H1 (cell line): Measurements from ENCODE around the gene SYNGR4. TPM values are rescaled to one million over a fixed set of nuclear protein-coding genes. Genes with fewer than 3 reads are reported as not detected.

ENCODE experiments used
- CTCF ChIA-PET: fragments of 300-600 bp; sonication (Branson Sonifier 250); formaldehyde crosslinking; loops from one replicate; lab custom pipeline; 2021; ENCODE audit not compliant: partially characterized antibody; lab: Charles Lee
- POLR2A ChIA-PET: fragments of 300-600 bp; sonication (Branson Sonifier 250); formaldehyde crosslinking; loops from one replicate; lab custom pipeline; 2021; ENCODE audit warnings: inconsistent platforms; ENCODE audit not compliant: partially characterized antibody; lab: Charles Lee
- DNase-seq, 2 experiments: peaks; one replicate each; pipeline versions ENCODE4 v3.0.0 to v3.0.0-alpha.2; 2010 to 2022; ENCODE audit warnings: low spot score in 2 of 2, low read depth in 1 of 2, mixed read lengths in 1 of 2
- FAIRE-seq: peaks from 2 replicates; lab custom pipeline; 2011; peaks lifted over from hg19 to GRCh38; lab: Jason Lieb, UNC
- H2AFZ ChIP-seq: 2 replicates; pipeline ENCODE4 v1.8.1; 2012; ENCODE audit warnings: low read length, inconsistent platforms
- H2AK5ac ChIP-seq: 2 replicates; pipeline ENCODE4 v1.6.1; 2013; ENCODE audit warnings: low read depth, low read length
- H2BK120ac ChIP-seq: replicated peaks from 2 replicates; pipeline ENCODE3; 2013; ENCODE audit warnings: low read depth, low read length, inconsistent platforms
- H2BK12ac ChIP-seq: 2 replicates; pipeline ENCODE4 v1.6.1; 2013; ENCODE audit warnings: low read depth, low read length
- H2BK15ac ChIP-seq: 2 replicates; pipeline ENCODE4 v1.6.1; 2013; ENCODE audit warnings: low read length
- H2BK20ac ChIP-seq: 2 replicates; pipeline ENCODE4 v1.6.1; 2013; ENCODE audit warnings: low read length
- H2BK5ac ChIP-seq: 2 replicates; pipeline ENCODE4 v1.6.1; 2013; ENCODE audit warnings: low read depth, low read length
- H3K14ac ChIP-seq: 2 replicates; pipeline ENCODE4 v1.6.1; 2013; ENCODE audit warnings: inconsistent platforms; ENCODE audit not compliant: insufficient read length
- H3K18ac ChIP-seq: 2 replicates; pipeline ENCODE4 v1.6.1; 2013; ENCODE audit warnings: low read length; ENCODE audit errors: extremely low read depth
- H3K23ac ChIP-seq: 2 replicates; pipeline ENCODE4 v1.6.1; 2013; ENCODE audit warnings: inconsistent platforms; ENCODE audit not compliant: insufficient read length
- H3K23me2 ChIP-seq: 2 replicates; pipeline ENCODE4 v1.6.1; 2013; ENCODE audit warnings: low read depth, low read length
- H3K27ac ChIP-seq: 2 replicates; pipeline ENCODE4 v1.6.1; 2011; ENCODE audit warnings: low read depth, low read length, inconsistent platforms
- H3K27me3 ChIP-seq, 4 experiments: replicated peaks in 1 of 4; 1 replicate in 1 of 4; 2 replicates in 3 of 4; pipeline versions ENCODE4 v1.6.1 to v1.8.1; 2011 to 2013; ENCODE audit warnings: low read length in 3 of 4, mild to moderate bottlenecking in 3 of 4, inconsistent platforms in 2 of 4, mixed read lengths in 2 of 4, moderate library complexity in 1 of 4; ENCODE audit not compliant: control insufficient read depth in 3 of 4, insufficient read depth in 3 of 4; ENCODE audit errors: extremely low read depth in 1 of 4
- H3K36me3 ChIP-seq, 4 experiments: 2 replicates each; pipeline versions ENCODE4 v1.6.1 to v1.8.1; 2011 to 2013; ENCODE audit warnings: mild to moderate bottlenecking in 4 of 4, low read length in 3 of 4, moderate library complexity in 2 of 4, control low read depth in 1 of 4, inconsistent platforms in 1 of 4; ENCODE audit not compliant: insufficient read depth in 4 of 4, control insufficient read depth in 2 of 4
- H3K4ac ChIP-seq: replicated peaks from 2 replicates; pipeline ENCODE3; 2013; ENCODE audit warnings: low read length, low read depth, mixed read lengths, inconsistent platforms; ENCODE audit not compliant: insufficient read length
- H3K4me1 ChIP-seq, 4 experiments: replicated peaks in 1 of 4; 1 replicate in 1 of 4; 2 replicates in 3 of 4; pipeline versions ENCODE4 v1.6.1 to v1.8.1; 2011 to 2013; ENCODE audit warnings: low read length in 3 of 4, inconsistent platforms in 2 of 4, mixed read lengths in 1 of 4; ENCODE audit not compliant: insufficient read depth in 4 of 4, control insufficient read depth in 3 of 4
- H3K4me2 ChIP-seq, 2 experiments: 2 replicates each; pipeline versions ENCODE4 v1.6.1 to v1.8.1; 2011 to 2013; ENCODE audit warnings: low read depth in 2 of 2, low read length in 2 of 2, control low read depth in 1 of 2, inconsistent platforms in 1 of 2, mild to moderate bottlenecking in 1 of 2; ENCODE audit not compliant: insufficient read depth in 1 of 2
- H3K4me3 ChIP-seq, 4 experiments: fragments of 200-600, 300-600 bp in 1 of 4; sonication (generic), shearing (Covaris generic), sonication (Bioruptor Twin) in 1 of 4; 2 replicates each; pipeline versions ENCODE4 v1.5.1 to v1.8.1; 2011 to 2016; ENCODE audit warnings: low read length in 4 of 4, low read depth in 3 of 4, control low read depth in 2 of 4, inconsistent platforms in 2 of 4, mild to moderate bottlenecking in 2 of 4, mixed read lengths in 1 of 4, moderate library complexity in 1 of 4; ENCODE audit not compliant: insufficient read depth in 2 of 4; ENCODE audit errors: extremely low read depth in 1 of 4
- H3K56ac ChIP-seq: replicated peaks from 2 replicates; pipeline ENCODE3; 2013; ENCODE audit warnings: low read depth, mild to moderate bottlenecking, mixed read lengths, low read length, inconsistent platforms; ENCODE audit not compliant: insufficient read length
- H3K79me1 ChIP-seq: 2 replicates; pipeline ENCODE4 v1.6.1; 2013; ENCODE audit warnings: low read depth, low read length, control low read depth
- H3K79me2 ChIP-seq, 2 experiments: 2 replicates each; pipeline versions ENCODE4 v1.6.1 to v1.8.1; 2012 to 2013; ENCODE audit warnings: low read length in 2 of 2, mild to moderate bottlenecking in 2 of 2, inconsistent platforms in 1 of 2; ENCODE audit not compliant: insufficient read depth in 2 of 2, control insufficient read depth in 1 of 2
- H3K9ac ChIP-seq, 4 experiments: replicated peaks in 1 of 4; 1 replicate in 1 of 4; 2 replicates in 3 of 4; pipeline versions ENCODE4 v1.6.1 to v1.8.1; 2011 to 2013; ENCODE audit warnings: low read depth in 3 of 4, low read length in 3 of 4, control low read depth in 2 of 4, mild to moderate bottlenecking in 2 of 4, moderate library complexity in 2 of 4, inconsistent platforms in 1 of 4; ENCODE audit errors: extremely low read depth in 1 of 4
- H3K9me3 ChIP-seq, 2 experiments: 2 replicates each; pipeline versions ENCODE4 v1.6.1 to v1.8.1; 2012 to 2013; ENCODE audit warnings: mild to moderate bottlenecking in 2 of 2, moderate library complexity in 2 of 2, control low read depth in 1 of 2, inconsistent platforms in 1 of 2, low read depth in 1 of 2, low read length in 1 of 2, mixed read lengths in 1 of 2; ENCODE audit not compliant: insufficient read depth in 2 of 2
- H4K20me1 ChIP-seq, 2 experiments: replicated peaks in 1 of 2; 2 replicates each; pipeline versions ENCODE3 to v1.8.1; 2011 to 2013; ENCODE audit warnings: inconsistent platforms in 2 of 2, low read length in 2 of 2, mild to moderate bottlenecking in 1 of 2; ENCODE audit not compliant: insufficient read depth in 2 of 2, control insufficient read depth in 1 of 2
- H4K5ac ChIP-seq: 2 replicates; pipeline ENCODE4 v1.6.1; 2013; ENCODE audit warnings: low read length, low read depth, mixed read lengths, inconsistent platforms; ENCODE audit not compliant: insufficient read length
- H4K8ac ChIP-seq: 2 replicates; pipeline ENCODE4 v1.8.0; 2013; ENCODE audit warnings: mild to moderate bottlenecking, moderate library complexity, low read length, inconsistent platforms; ENCODE audit not compliant: insufficient read depth; ENCODE audit errors: extremely low read depth
- H4K91ac ChIP-seq: replicated peaks from 2 replicates; pipeline ENCODE3; 2013; ENCODE audit warnings: low read length, mixed read lengths, inconsistent platforms; ENCODE audit not compliant: insufficient read length
- ASH2L ChIP-seq: fragments of 200-600, 300-600 bp; sonication (generic); IDR thresholded peaks from one replicate; pipeline ENCODE4 v1.7.1; 2017; ENCODE audit warnings: low read length
- BRCA1 ChIP-seq: IDR thresholded peaks from 2 replicates; pipeline ENCODE4 v1.6.1; 2012; ENCODE audit warnings: low read depth, low read length, improper control_type of control experiment
- CEBPB ChIP-seq: IDR thresholded peaks from 2 replicates; pipeline ENCODE4 v1.6.1; 2012; ENCODE audit warnings: low read depth, low read length
- EGR1 ChIP-seq: IDR thresholded peaks from 2 replicates; pipeline ENCODE4 v1.6.1; 2011; ENCODE audit warnings: low read depth, low read length, borderline replicate concordance
- GABPA ChIP-seq: IDR thresholded peaks from 2 replicates; pipeline ENCODE4 v1.6.1; 2011; ENCODE audit warnings: mild to moderate bottlenecking, low read length, moderate library complexity, borderline replicate concordance; ENCODE audit not compliant: insufficient read depth
- HDAC2 ChIP-seq, 2 experiments: fragments of 300-600 bp in 1 of 2; sonication (generic) in 1 of 2; IDR thresholded peaks; 2 replicates each; pipeline ENCODE4 v1.6.1; 2011 to 2012; ENCODE audit warnings: low read depth in 2 of 2, low read length in 2 of 2, mild to moderate bottlenecking in 2 of 2, moderate library complexity in 2 of 2, borderline replicate concordance in 1 of 2, inconsistent platforms in 1 of 2
- NRF1 ChIP-seq: IDR thresholded peaks from 2 replicates; pipeline ENCODE4 v1.6.1; 2011; ENCODE audit warnings: mild to moderate bottlenecking, low read depth, low read length, improper control_type of control experiment
- PHF8 ChIP-seq: fragments of 200-600 bp; sonication (generic); conservative IDR thresholded peaks from 2 replicates; pipeline ENCODE4 v1.7.1; 2012; ENCODE audit warnings: low read depth, mild to moderate bottlenecking, inconsistent platforms, low read length, moderate library complexity
- POLR2A ChIP-seq, 2 experiments: IDR thresholded peaks; 1 replicate in 1 of 2; 2 replicates in 1 of 2; pipeline ENCODE4 v1.6.1; 2011; ENCODE audit warnings: low read depth in 2 of 2, low read length in 2 of 2, mild to moderate bottlenecking in 2 of 2; ENCODE audit errors: control extremely low read depth in 1 of 2
- RFX5 ChIP-seq: IDR thresholded peaks from 2 replicates; pipeline ENCODE4 v1.6.1; 2011; ENCODE audit warnings: low read depth, low read length, improper control_type of control experiment, borderline replicate concordance
- SAP30 ChIP-seq: fragments of 300-600 bp; sonication (generic); IDR thresholded peaks from 2 replicates; pipeline ENCODE4 v1.7.1; 2012; ENCODE audit warnings: low read length, moderate library complexity, mild to moderate bottlenecking, inconsistent platforms; ENCODE audit not compliant: insufficient read depth, insufficient replicate concordance
- SIRT6 ChIP-seq: IDR thresholded peaks from one replicate; pipeline ENCODE4 v1.7.1; 2012; ENCODE audit warnings: low read length, inconsistent platforms
- SIX5 ChIP-seq: IDR thresholded peaks from 2 replicates; pipeline ENCODE4 v1.6.1; 2011; ENCODE audit warnings: mild to moderate bottlenecking, low read depth, low read length
- TAF7 ChIP-seq: optimal IDR thresholded peaks from 2 replicates; pipeline ENCODE3; 2011; ENCODE audit warnings: low read depth, mild to moderate bottlenecking, inconsistent platforms, low read length, moderate library complexity, borderline replicate concordance
- WGBS, 2 experiments: shearing (Covaris generic) in 1 of 2; methylation state at CpG; one replicate each; pipeline versions ENCODE4 v1.1.6 to v1.1.7; 2013 to 2015; ENCODE audit warnings: low lambda C conversion rate in 2 of 2, mixed read lengths in 2 of 2, inconsistent platforms in 1 of 2, low coverage in 1 of 2, missing lambda C conversion rate in 1 of 2; ENCODE audit not compliant: insufficient replicate concordance in 2 of 2, insufficient coverage in 1 of 2, insufficient read length in 1 of 2; ENCODE audit errors: extremely low coverage in 1 of 2, missing lambda C conversion rate in 1 of 2; 5-methylcytosine and 5-hydroxymethylcytosine counted together
- polyA plus RNA-seq, 7 experiments: library from polyadenylated mRNA; depleted of rRNA in 3 of 7; stranded (reverse) in 5 of 7; unstranded in 2 of 7; fragments of >200 nt in 5 of 7; fragments of 200-250 nt in 2 of 7; gene quantifications; 1 replicate in 5 of 7; 2 replicates in 1 of 7; 4 replicates in 1 of 7; pipeline versions ENCODE4 v1.2.1 to v1.2.3, GENCODE V29; 2011 to 2013; ENCODE audit warnings: missing spikeins in 2 of 7, mixed read lengths in 2 of 7
- total RNA-seq: library from RNA; stranded (reverse); fragmentation: NEBNext Ultra II Directional; extraction: Animal tissue kit (Norgen Biotek cat#: 25700); gene quantifications from 2 replicates; pipeline ENCODE4 v1.2.1, GENCODE V29; 2021

SYNGR4 gene
- total and polyA plus RNA-seq, 2 of the 8 experiments (the other 6 are each of a cell fraction or from before 2014, with no cell fraction given) = 0.41 TPM; not detected in 1

DNA sequence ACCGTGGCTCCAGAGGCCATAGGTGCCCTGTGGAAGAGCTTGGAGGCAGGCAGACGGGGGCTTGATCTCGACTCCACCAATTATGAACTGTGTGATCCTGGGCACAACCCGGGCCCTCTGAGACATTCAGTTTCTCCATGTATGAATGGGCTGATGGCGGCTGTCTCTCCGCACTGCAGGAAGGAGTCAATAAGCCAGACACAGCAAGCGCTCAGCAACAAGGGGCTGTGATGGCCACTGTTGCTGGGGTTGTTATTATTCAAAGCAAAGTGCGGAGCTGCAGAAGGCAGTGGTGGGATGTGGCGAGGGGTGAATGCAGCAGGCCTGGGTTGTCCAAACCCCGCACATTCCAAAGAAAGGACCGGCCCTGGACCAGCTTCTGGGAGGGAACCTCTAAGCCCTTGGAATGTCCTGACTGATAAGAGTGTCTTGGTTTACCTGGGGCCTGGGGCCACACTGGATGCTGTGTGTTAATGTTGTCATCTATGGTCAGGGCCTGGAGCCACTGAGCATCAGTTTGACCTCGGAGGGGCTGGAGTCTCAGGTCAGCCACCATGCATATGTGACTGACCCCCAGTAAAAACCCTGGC is 8.7 kb upstream of the SYNGR4 start:
- Histone ChIP-seq H2BK20ac (no peak overlapping the region), H3K18ac (no peak overlapping the region), H2BK120ac (no peak overlapping the region), H2BK15ac (no peak overlapping the region), H3K14ac (no peak overlapping the region), H3K9me3 (no peaks in the 10 kb centered on the region), H3K4me2 (no peak overlapping the region), H3K9ac (no peak overlapping the region), H4K8ac (no peak overlapping the region), H3K56ac (no peak overlapping the region), H3K79me2 (no peaks in the 10 kb centered on the region), H3K23ac (no peak overlapping the region), H3K4me1 (no peaks in the 10 kb centered on the region), H3K79me1 (no peaks in the 10 kb centered on the region), H4K20me1 (no peaks in the 10 kb centered on the region), H3K36me3 (no peaks in the 10 kb centered on the region), H2AK5ac (no peak overlapping the region), H3K27me3 (no peaks in the 10 kb centered on the region), H4K5ac (no peak overlapping the region), H4K91ac (no peak overlapping the region), H3K27ac (no peak overlapping the region; the same call in 1 of the 2 replicates), H2AFZ (no peak overlapping the region), H3K4me3 (no peak overlapping the region), H3K23me2 (no peaks in the 10 kb centered on the region), H3K4ac (no peak overlapping the region), H2BK12ac (no peak overlapping the region), H2BK5ac (no peak overlapping the region)
- DNase-seq = no peak
- FAIRE-seq = no peak
- CTCF ChIA-PET = interaction anchor here (0.9 to 2.1 kb wide), 4 partner anchors 35 to 131 kb away, joined by 3 to 5 read pairs (median 4); partner anchors contain the start of gene KDELR1
- 91% methylated on average over 12 of the region's 12 CpGs; no CpG with 5 or more reads in 1 of the 2 experiments for WGBS, 2 experiments
- POLR2A ChIA-PET = interaction anchor here (1.2 to 1.3 kb wide), 3 partner anchors 36 to 276 kb away, joined by 3 to 4 read pairs (median 3); partner anchors contain the start of gene KDELR1
- TF ChIP-seq NRF1 = no peak
- TF ChIP-seq PHF8 = no peak
- no peak for TF ChIP-seq SAP30
- TF ChIP-seq GABPA = no peak
- TF ChIP-seq POLR2A (IDR thresholded peaks at IDR 0.05; ENCODE audit: control extremely low read depth in 1 of 2, low read depth in 2 of 2, low read length in 2 of 2) = no peak
- TF ChIP-seq RFX5 = no peak
- no peak for TF ChIP-seq BRCA1
- TF ChIP-seq EGR1 = no peak
- no peak for TF ChIP-seq HDAC2 (IDR thresholded peaks at IDR 0.05; ENCODE audit: borderline replicate concordance in 1 of 2, low read depth in 2 of 2, low read length in 2 of 2)
- TF ChIP-seq ASH2L = no peak
- no peak for TF ChIP-seq CEBPB
- no peak for TF ChIP-seq SIX5
- TF ChIP-seq TAF7 = no peak
- TF ChIP-seq SIRT6 = no peak
